ENCODE measurements around the gene SPATA45.

- TF ChIP-seq CTCF (IDR thresholded peaks at IDR 0.05; ENCODE audit: low read depth, low read length, poor library complexity, severe bottlenecking) = no peak
- TF ChIP-seq EZH2phosphoT487 (IDR thresholded peaks at IDR 0.05; ENCODE audit: borderline replicate concordance, low read length) = no peak
These were observed 32.7 kb upstream of the SPATA45 start for GRCh38 chr1:212879947-212880690.
